Measurements from ENCODE around the gene ZNF23.

Gene ZNF23

GRCh38 chr16:71492786-71493185, 30.7 kb upstream of the ZNF23 start:
- no peak for DNase-seq (ENCODE audit: insufficient read length, low spot score)
- TF ChIP-seq POU2F2 (IDR thresholded peaks at IDR 0.05; ENCODE audit: low read depth, low read length) (no peak), SPI1 (IDR thresholded peaks at IDR 0.05; ENCODE audit: low read depth, low read length) (no peak), TAF1 (IDR thresholded peaks at IDR 0.05; ENCODE audit: low read depth, low read length) (no peak), POLR2AphosphoS5 (IDR thresholded peaks at IDR 0.05; ENCODE audit: low read depth, low read length) (no peak), PAX5 (IDR thresholded peaks at IDR 0.05; ENCODE audit: insufficient read depth, low read length, severe bottlenecking) (no peak), POLR2A (IDR thresholded peaks at IDR 0.05; ENCODE audit: low read depth, low read length) (no peak)
- no peak for FAIRE-seq

DNA sequence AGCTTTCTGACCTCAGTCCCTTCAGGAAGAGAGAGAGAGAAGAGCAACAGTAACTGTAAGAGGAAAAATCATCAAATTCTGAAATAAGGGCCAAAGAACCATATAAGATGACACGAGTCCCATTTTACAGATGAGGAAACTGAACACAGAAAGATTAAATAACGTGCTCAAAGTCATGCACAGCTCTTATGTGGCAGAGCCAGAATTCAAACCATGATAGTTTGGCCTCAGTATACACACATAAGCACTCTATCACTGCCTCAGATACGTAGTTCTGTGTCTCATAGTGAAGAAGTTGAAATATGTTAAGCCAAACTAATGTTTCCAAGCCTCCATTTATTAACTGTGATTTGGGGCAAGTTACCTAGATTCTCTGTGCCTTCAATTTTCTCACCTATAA, 29.0 kb upstream of the ZNF23 start:
- no peak for FAIRE-seq
- TF ChIP-seq PAX5 (IDR thresholded peaks at IDR 0.05; ENCODE audit: insufficient read depth, low read length, severe bottlenecking), result no peak
- TF ChIP-seq POLR2A (IDR thresholded peaks at IDR 0.05; ENCODE audit: low read depth, low read length), result no peak
- no peak for DNase-seq (ENCODE audit: insufficient read length, low spot score)

DNA sequence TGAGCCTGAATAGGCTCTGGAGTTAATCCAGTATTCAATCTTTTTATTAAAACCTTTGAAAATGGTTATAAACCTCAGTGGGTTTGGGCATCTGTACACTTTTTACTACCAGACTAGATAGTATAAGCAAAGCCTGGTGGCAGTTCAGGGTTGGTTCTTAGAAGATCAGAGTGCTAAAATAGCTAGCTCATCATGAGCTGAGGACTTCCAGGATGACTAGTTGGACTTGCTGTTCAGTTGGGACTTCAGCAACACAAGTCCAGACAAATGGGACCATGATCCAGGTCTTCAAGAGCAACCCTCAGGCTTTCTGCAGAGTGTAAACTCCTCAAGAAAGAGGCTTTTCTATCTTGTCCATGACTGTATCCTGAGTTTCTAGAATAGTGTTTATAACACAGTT, 28.3 kb upstream of the ZNF23 start:
- DNase-seq (ENCODE audit: insufficient read length, low spot score) (no peak), FAIRE-seq (no peak)
- TF ChIP-seq PAX5 (IDR thresholded peaks at IDR 0.05; ENCODE audit: insufficient read depth, low read length, severe bottlenecking), result no peak
- no peak for TF ChIP-seq TAF1 (IDR thresholded peaks at IDR 0.05; ENCODE audit: low read depth, low read length)
- no peak for TF ChIP-seq POLR2A (IDR thresholded peaks at IDR 0.05; ENCODE audit: low read depth, low read length)
- TF ChIP-seq POLR2AphosphoS5 (IDR thresholded peaks at IDR 0.05; ENCODE audit: low read depth, low read length), result no peak

DNA sequence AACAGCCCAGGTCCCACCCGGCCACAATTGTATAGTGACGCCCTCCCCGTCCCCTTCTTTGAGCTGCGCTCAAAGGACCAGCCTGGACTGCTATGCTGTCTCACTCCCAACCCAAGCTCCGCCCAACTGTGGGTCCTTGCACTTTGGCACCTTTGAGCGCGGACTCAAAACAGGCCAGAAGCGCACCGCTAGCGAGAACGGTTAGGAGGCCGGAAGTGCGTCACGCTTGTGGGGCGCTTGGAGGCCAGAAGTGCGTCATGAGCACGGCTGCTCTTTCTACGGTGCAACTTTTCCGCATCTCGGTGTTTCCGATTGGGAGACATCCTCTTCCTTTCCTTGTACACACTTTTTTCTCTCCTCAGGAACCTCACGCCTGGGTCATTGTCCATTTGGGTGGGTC, 27.1 kb upstream of the ZNF23 start, which contains the start of gene ZNF19:
Gene ZNF19 (minus strand): TSS at position 203 of the 400 bp plus-strand sequence. CDS start 7,210 bp downstream, outside the sequence.
- DNase-seq (ENCODE audit: insufficient read length, low spot score) (no peak), FAIRE-seq (no peak)
- TF ChIP-seq SPI1 (IDR thresholded peaks at IDR 0.05; ENCODE audit: low read depth, low read length) (no peak), POLR2A (IDR thresholded peaks at IDR 0.05; ENCODE audit: low read depth, low read length) (no peak), TAF1 (IDR thresholded peaks at IDR 0.05; ENCODE audit: low read depth, low read length) (no peak), POU2F2 (IDR thresholded peaks at IDR 0.05; ENCODE audit: low read depth, low read length) (no peak), POLR2AphosphoS5 (IDR thresholded peaks at IDR 0.05; ENCODE audit: low read depth, low read length) (no peak), PAX5 (IDR thresholded peaks at IDR 0.05; ENCODE audit: insufficient read depth, low read length, severe bottlenecking) (no peak)

- TF ChIP-seq TAF1 (IDR thresholded peaks at IDR 0.05; ENCODE audit: low read depth, low read length), result peak; percentile 67
- peak; percentile 21; the same call in 1 of the 2 replicates for TF ChIP-seq POU2F2 (IDR thresholded peaks at IDR 0.05; ENCODE audit: low read depth, low read length)
- no peak for TF ChIP-seq PAX5 (IDR thresholded peaks at IDR 0.05; ENCODE audit: insufficient read depth, low read length, severe bottlenecking)
- peak; percentile 56 for TF ChIP-seq SPI1 (IDR thresholded peaks at IDR 0.05; ENCODE audit: low read depth, low read length)
- peak; percentile 91 for TF ChIP-seq POLR2AphosphoS5 (IDR thresholded peaks at IDR 0.05; ENCODE audit: low read depth, low read length)
- TF ChIP-seq POLR2A (IDR thresholded peaks at IDR 0.05; ENCODE audit: low read depth, low read length), result peak; percentile 87
- DNase-seq (ENCODE audit: insufficient read length, low spot score) (peak; percentile 63), FAIRE-seq (peak; percentile 99)
Observed at GRCh38 chr16:71484006-71484893, 22.2 kb upstream of the ZNF23 start.

DNA sequence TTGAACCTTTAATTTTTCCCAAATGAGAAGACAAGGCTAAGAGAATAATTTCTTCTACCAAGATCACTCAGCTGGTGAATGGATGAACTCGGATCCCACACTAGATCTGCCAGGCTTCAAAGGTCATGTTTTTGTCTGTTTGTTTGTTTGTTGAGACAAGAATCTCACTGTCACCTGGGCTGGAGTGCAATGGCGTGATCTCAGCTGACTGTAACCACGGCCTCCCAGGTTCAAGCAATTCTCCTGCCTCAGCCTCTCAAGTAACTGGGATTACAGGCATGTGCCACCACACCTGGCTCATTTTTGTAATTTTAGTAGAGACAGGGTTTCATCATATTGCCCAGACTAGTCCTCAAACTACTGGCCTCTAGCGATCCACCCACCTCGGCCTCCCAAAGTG, 20.5 kb upstream of the ZNF23 start:
- DNase-seq (ENCODE audit: insufficient read length, low spot score) (no peak), FAIRE-seq (no peak)
- TF ChIP-seq POLR2A (IDR thresholded peaks at IDR 0.05; ENCODE audit: low read depth, low read length) (no peak), SPI1 (IDR thresholded peaks at IDR 0.05; ENCODE audit: low read depth, low read length) (no peak), POU2F2 (IDR thresholded peaks at IDR 0.05; ENCODE audit: low read depth, low read length) (no peak), PAX5 (IDR thresholded peaks at IDR 0.05; ENCODE audit: insufficient read depth, low read length, severe bottlenecking) (no peak), TAF1 (IDR thresholded peaks at IDR 0.05; ENCODE audit: low read depth, low read length) (no peak), POLR2AphosphoS5 (IDR thresholded peaks at IDR 0.05; ENCODE audit: low read depth, low read length) (no peak)

DNA sequence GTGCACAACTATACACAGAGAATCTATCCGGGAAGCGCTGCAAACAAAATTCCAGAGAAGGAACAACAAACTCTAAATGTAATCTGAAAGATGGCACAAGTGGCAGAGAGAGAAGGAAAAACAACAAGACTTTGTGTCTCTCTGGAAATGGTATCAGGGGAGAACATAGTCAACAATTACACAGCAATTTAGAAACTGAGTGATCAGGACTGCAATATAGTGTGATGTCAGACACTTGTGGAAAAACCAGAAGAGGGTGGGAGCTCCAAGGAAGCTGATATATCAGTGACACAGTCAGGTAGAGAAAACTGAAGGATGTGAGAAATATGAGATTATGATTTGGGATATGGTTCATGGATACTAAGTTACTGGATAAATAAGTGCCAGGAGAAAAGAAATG, 18.9 kb upstream of the ZNF23 start:
- FAIRE-seq (no peak), DNase-seq (ENCODE audit: insufficient read length, low spot score) (no peak)
- TF ChIP-seq POU2F2 (IDR thresholded peaks at IDR 0.05; ENCODE audit: low read depth, low read length) (no peak), SPI1 (IDR thresholded peaks at IDR 0.05; ENCODE audit: low read depth, low read length) (no peak), POLR2A (IDR thresholded peaks at IDR 0.05; ENCODE audit: low read depth, low read length) (no peak), PAX5 (IDR thresholded peaks at IDR 0.05; ENCODE audit: insufficient read depth, low read length, severe bottlenecking) (no peak), POLR2AphosphoS5 (IDR thresholded peaks at IDR 0.05; ENCODE audit: low read depth, low read length) (no peak), TAF1 (IDR thresholded peaks at IDR 0.05; ENCODE audit: low read depth, low read length) (no peak)

DNA sequence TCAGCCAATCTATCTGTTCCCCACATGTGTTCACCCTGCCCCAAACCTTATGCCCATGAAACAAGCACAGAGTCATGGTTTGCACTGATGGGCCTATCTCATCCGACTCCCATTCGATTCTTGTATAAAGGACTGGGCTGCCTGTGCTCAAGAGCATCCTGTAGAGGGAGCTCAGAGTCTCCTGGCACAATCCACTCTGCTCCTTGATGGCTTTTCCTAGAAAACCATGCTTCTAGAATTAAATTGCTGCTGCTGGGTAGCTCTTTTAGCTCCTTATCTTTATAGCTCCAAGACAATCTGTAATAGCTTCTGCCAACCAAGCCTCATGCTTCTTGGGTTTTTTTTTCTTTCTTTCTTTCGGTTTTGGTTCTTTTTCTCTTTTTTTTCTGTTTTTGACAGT, 17.4 kb upstream of the ZNF23 start:
- FAIRE-seq (no peak), DNase-seq (ENCODE audit: insufficient read length, low spot score) (no peak)
- TF ChIP-seq TAF1 (IDR thresholded peaks at IDR 0.05; ENCODE audit: low read depth, low read length), result no peak
- TF ChIP-seq POLR2A (IDR thresholded peaks at IDR 0.05; ENCODE audit: low read depth, low read length), result no peak
- TF ChIP-seq POU2F2 (IDR thresholded peaks at IDR 0.05; ENCODE audit: low read depth, low read length), result no peak
- no peak for TF ChIP-seq PAX5 (IDR thresholded peaks at IDR 0.05; ENCODE audit: insufficient read depth, low read length, severe bottlenecking)
- no peak for TF ChIP-seq SPI1 (IDR thresholded peaks at IDR 0.05; ENCODE audit: low read depth, low read length)
- TF ChIP-seq POLR2AphosphoS5 (IDR thresholded peaks at IDR 0.05; ENCODE audit: low read depth, low read length), result no peak

DNA sequence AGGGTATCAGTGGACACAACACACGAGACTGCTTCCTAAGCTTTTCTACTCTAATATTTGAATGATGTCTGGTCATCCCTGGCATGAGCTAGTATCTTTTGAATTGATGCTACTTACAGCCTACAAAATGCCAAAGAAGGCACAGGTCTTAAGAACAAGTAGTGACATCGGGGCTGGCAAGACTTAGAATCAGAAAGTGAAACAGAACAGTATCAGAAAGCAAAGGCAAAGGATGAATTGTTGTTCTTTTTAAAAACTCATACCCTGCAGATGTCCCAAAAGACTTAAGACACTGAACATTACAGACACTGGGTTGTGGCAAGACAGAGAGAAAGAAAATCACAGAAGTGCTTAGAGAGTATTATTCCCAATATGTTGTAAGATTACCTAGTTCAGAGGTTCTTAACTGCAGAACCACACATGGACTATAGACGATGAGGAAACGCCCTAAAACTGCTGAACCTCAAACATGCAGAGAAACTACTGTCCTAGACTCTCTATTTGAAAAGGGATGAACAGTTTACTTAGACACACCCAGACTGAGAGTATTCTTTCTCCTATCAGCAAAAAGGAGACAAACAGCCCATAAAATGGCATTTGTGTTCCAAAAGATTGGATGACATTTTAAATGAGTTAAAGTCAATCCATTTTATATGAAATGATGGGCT, 14.5 kb upstream of the ZNF23 start:
- FAIRE-seq, result no peak
- TF ChIP-seq PAX5 (IDR thresholded peaks at IDR 0.05; ENCODE audit: insufficient read depth, low read length, severe bottlenecking) (no peak), POU2F2 (IDR thresholded peaks at IDR 0.05; ENCODE audit: low read depth, low read length) (no peak), POLR2A (IDR thresholded peaks at IDR 0.05; ENCODE audit: low read depth, low read length) (no peak), SPI1 (IDR thresholded peaks at IDR 0.05; ENCODE audit: low read depth, low read length) (no peak), POLR2AphosphoS5 (IDR thresholded peaks at IDR 0.05; ENCODE audit: low read depth, low read length) (no peak), TAF1 (IDR thresholded peaks at IDR 0.05; ENCODE audit: low read depth, low read length) (no peak)
- no peak for DNase-seq (ENCODE audit: insufficient read length, low spot score)

Data from GM12891 (cell line).